Transverse colon (tissue), 4 donors: ENCODE data around the gene PRKCB. TPM values are rescaled to one million over a fixed set of nuclear protein-coding genes. Genes with fewer than 3 reads are reported as not detected.

Experiments used
- DNase-seq: peaks from one replicate; pipeline ENCODE4 v3.0.0-alpha.2; 2019
- H3K27ac ChIP-seq, 4 donors: fragments of 200-600 bp; sonication (generic); 2 replicates each; pipeline ENCODE4 v1.5.1; 2016 to 2018; ENCODE audit warnings: inconsistent platforms in 4 of 4
- H3K27me3 ChIP-seq: fragments of 200-600 bp; sonication (generic); 2 replicates; pipeline ENCODE4 v1.5.1; 2017; ENCODE audit warnings: inconsistent platforms
- H3K36me3 ChIP-seq, 4 donors: fragments of 200-600 bp; sonication (generic); 2 replicates each; pipeline ENCODE4 v1.5.1; 2017 to 2019; ENCODE audit warnings: inconsistent platforms in 4 of 4
- H3K4me1 ChIP-seq, 4 donors: fragments of 200-600 bp; sonication (generic); 2 replicates each; pipeline ENCODE4 v1.5.1; 2017 to 2020; ENCODE audit warnings: inconsistent platforms in 4 of 4
- H3K4me3 ChIP-seq, 4 donors: fragments of 200-600 bp; sonication (generic); 1 replicate in 1 of 4; 2 replicates in 3 of 4; pipeline versions ENCODE4 v1.5.1 to v1.6.1; 2017 to 2019; ENCODE audit warnings: inconsistent platforms in 4 of 4
- H3K9me3 ChIP-seq, 2 donors: fragments of 200-600 bp; sonication (generic); 2 replicates each; pipeline ENCODE4 v1.5.1; 2017 to 2019; ENCODE audit warnings: inconsistent platforms in 2 of 2
- CTCF ChIP-seq, 5 experiments: fragments of 200-600 bp in 3 of 5; fragments of 450-650 bp in 2 of 5; sonication (generic) in 3 of 5; IDR thresholded peaks; 1 replicate in 2 of 5; 2 replicates in 3 of 5; pipeline ENCODE4 v1.5.1; 2016 to 2017; ENCODE audit warnings: antibody characterized with exemption in 5 of 5, inconsistent platforms in 3 of 5, mild to moderate bottlenecking in 2 of 5, moderate library complexity in 1 of 5
- EP300 ChIP-seq: sonication (generic); formaldehyde crosslinking; IDR thresholded peaks from one replicate; pipeline ENCODE4 v1.6.1; 2017; ENCODE audit warnings: antibody characterized with exemption, low read depth
- POLR2A ChIP-seq: fragments of 450-650 bp; IDR thresholded peaks from one replicate; pipeline ENCODE4 v1.6.1; 2016; ENCODE audit warnings: antibody characterized with exemption, mild to moderate bottlenecking, moderate library complexity
- POLR2AphosphoS5 ChIP-seq, 3 donors: sonication (generic); formaldehyde crosslinking; IDR thresholded peaks; one replicate each; pipeline ENCODE4 v1.6.1; 2016; ENCODE audit warnings: antibody characterized with exemption in 3 of 3
- WGBS, 2 donors: methylation state at CpG; one replicate each; pipeline ENCODE4 v1.1.5; 2018; ENCODE audit warnings: low coverage in 1 of 2; 5-methylcytosine and 5-hydroxymethylcytosine counted together
- in situ Hi-C, 4 donors: fragments of 200-750 bp; cut with MboI; loops; one replicate each; pipeline versions ENCODE4 v1.15.0 to v1.15.1; 2017; ENCODE audit warnings: low sequenced_read_pairs in 3 of 4, low pct_ligation_motif_present in 1 of 4, low pct_unique_long_range_greater_than_20kb in 1 of 4
- intact Hi-C: fragments of 100-400 bp; cut with DNase I; formaldehyde crosslinking; loops from one replicate; pipeline ENCODE4 v1.15.1; 2023; ENCODE audit warnings: low total_unique reads
- total RNA-seq, 4 donors: library from RNA; depleted of rRNA; stranded (reverse); fragments of >200 nt; gene quantifications; one replicate each; pipeline ENCODE4 v1.1.0, GENCODE V29; 2016

PRKCB gene
- total RNA-seq, 4 donors from 2014 or later = 9.0 to 28.3 (median 15.2) TPM

- Histone ChIP-seq H3K4me3 (no peak overlapping the region), H3K36me3 (no peaks in the 10 kb centered on the region), H3K4me1 (no peaks in the 10 kb centered on the region), H3K9me3 (no peaks in the 10 kb centered on the region), H3K27me3 (no peaks in the 10 kb centered on the region), H3K27ac (no peak overlapping the region)
- in situ Hi-C loops (no loop called here), intact Hi-C loops (no loop called here)
- TF ChIP-seq EP300 (no peak), POLR2AphosphoS5 (IDR thresholded peaks at IDR 0.05) (no peak), CTCF (IDR thresholded peaks at IDR 0.05) (no peak), POLR2A (no peak)
- no peak for DNase-seq
Measured at GRCh38 chr16:23895052-23895451, 59.3 kb downstream of the PRKCB start.

- no peaks in the 10 kb centered on the region for H3K27me3 ChIP-seq
- no peaks in the 10 kb centered on the region for H3K9me3 ChIP-seq
- no peak overlapping the region for H3K4me3 ChIP-seq
- no peaks in the 10 kb centered on the region for H3K4me1 ChIP-seq
- in situ Hi-C loops = no loop called here
- 62 to 84% methylated on average over 6 of the region's 6 CpGs for WGBS, 2 donors
- DNase-seq = no peak
- intact Hi-C loops = no loop called here
- H3K36me3 ChIP-seq = no peaks in the 10 kb centered on the region
- no peak overlapping the region for H3K27ac ChIP-seq
- TF ChIP-seq POLR2AphosphoS5 (IDR thresholded peaks at IDR 0.05) = no peak
- no peak for TF ChIP-seq CTCF (IDR thresholded peaks at IDR 0.05)
Measured at GRCh38 chr16:23896832-23897821, 61.3 kb downstream of the PRKCB start.

- in situ Hi-C loops = no loop called here
- no peak overlapping the region for H3K27ac ChIP-seq
- intact Hi-C loops = no loop called here
Measured at GRCh38 chr16:23898682-23899430, 63.1 kb downstream of the PRKCB start.

More at GRCh38 chr16:23898682-23899430, 63.1 kb downstream of the PRKCB start:
- Histone ChIP-seq H3K9me3 (no peaks in the 10 kb centered on the region), H3K4me3 (no peak overlapping the region), H3K36me3 (no peaks in the 10 kb centered on the region), H3K4me1 (no peaks in the 10 kb centered on the region), H3K27me3 (no peaks in the 10 kb centered on the region)
- TF ChIP-seq POLR2A (no peak), POLR2AphosphoS5 (IDR thresholded peaks at IDR 0.05) (no peak), EP300 (no peak), CTCF (IDR thresholded peaks at IDR 0.05) (no peak)
- 89 to 98% methylated on average over 7 to 8 of the region's 8 CpGs for WGBS, 2 donors
- DNase-seq = no peak
